H9 (cell line): ENCODE data around the gene EPHB2. TPM values are rescaled to one million over a fixed set of nuclear protein-coding genes. Genes with fewer than 3 reads are reported as not detected.

ENCODE experiments used
- DNase-seq: peaks from one replicate; pipeline ENCODE4 v3.0.0-alpha.2; 2017
- H2AFZ ChIP-seq: one replicate; pipeline ENCODE4 v1.6.1; 2013; ENCODE audit warnings: mild to moderate bottlenecking, low read length, control low read depth, moderate library complexity
- H2AK5ac ChIP-seq: 2 replicates; pipeline ENCODE4 v1.6.1; 2013; ENCODE audit warnings: low read length, control low read depth, mixed read lengths; ENCODE audit not compliant: insufficient read length
- H2BK120ac ChIP-seq: one replicate; pipeline ENCODE4 v1.6.1; 2013; ENCODE audit warnings: low read depth, mild to moderate bottlenecking, low read length, control low read depth, inconsistent platforms; ENCODE audit not compliant: poor library complexity, severe bottlenecking
- H2BK12ac ChIP-seq: 2 replicates; pipeline ENCODE4 v1.6.1; 2013; ENCODE audit warnings: low read length, control low read depth, mixed read lengths, low read depth; ENCODE audit not compliant: insufficient read length
- H2BK15ac ChIP-seq: 2 replicates; pipeline ENCODE4 v1.6.1; 2013; ENCODE audit warnings: low read depth, low read length, control low read depth
- H2BK20ac ChIP-seq: one replicate; pipeline ENCODE4 v1.6.1; 2013; ENCODE audit warnings: low read depth, mild to moderate bottlenecking, low read length, control low read depth, inconsistent platforms; ENCODE audit not compliant: poor library complexity, severe bottlenecking
- H2BK5ac ChIP-seq: 2 replicates; pipeline ENCODE4 v1.6.1; 2013; ENCODE audit warnings: low read length, control low read depth, mixed read lengths; ENCODE audit not compliant: insufficient read length
- H3K14ac ChIP-seq: 2 replicates; pipeline ENCODE4 v1.6.1; 2013; ENCODE audit warnings: low read length, control low read depth; ENCODE audit not compliant: insufficient read depth
- H3K18ac ChIP-seq: 2 replicates; pipeline ENCODE4 v1.6.1; 2013; ENCODE audit warnings: low read depth, mild to moderate bottlenecking, mixed read lengths, low read length, control low read depth; ENCODE audit not compliant: insufficient read length
- H3K23ac ChIP-seq: 2 replicates; pipeline ENCODE4 v1.6.1; 2013; ENCODE audit warnings: low read length, control low read depth, mixed read lengths, low read depth; ENCODE audit not compliant: insufficient read length
- H3K23me2 ChIP-seq: 2 replicates; pipeline ENCODE4 v1.6.1; 2013; ENCODE audit warnings: low read depth, mild to moderate bottlenecking, mixed read lengths, low read length, control low read depth; ENCODE audit not compliant: insufficient read length, poor library complexity, severe bottlenecking
- H3K27ac ChIP-seq: 2 replicates; pipeline ENCODE4 v1.5.1; 2013; ENCODE audit warnings: low read length, control low read depth, mixed read lengths, low read depth; ENCODE audit not compliant: insufficient read length
- H3K27me3 ChIP-seq: 2 replicates; pipeline ENCODE4 v1.6.1; 2013; ENCODE audit warnings: low read length, control low read depth, inconsistent platforms; ENCODE audit not compliant: insufficient read depth
- H3K4ac ChIP-seq: 2 replicates; pipeline ENCODE4 v1.6.1; 2013; ENCODE audit warnings: low read depth, mild to moderate bottlenecking, control low read depth, inconsistent platforms, low read length, moderate library complexity
- H3K4me1 ChIP-seq: 2 replicates; pipeline ENCODE4 v1.6.1; 2013; ENCODE audit warnings: low read length, control low read depth, inconsistent platforms; ENCODE audit not compliant: insufficient read depth
- H3K4me2 ChIP-seq: 2 replicates; pipeline ENCODE4 v1.6.1; 2013; ENCODE audit warnings: low read length, control low read depth, mixed read lengths; ENCODE audit not compliant: insufficient read length, insufficient read depth
- H3K56ac ChIP-seq: 2 replicates; pipeline ENCODE4 v1.6.1; 2013; ENCODE audit warnings: low read depth, mild to moderate bottlenecking, mixed read lengths, low read length, control low read depth; ENCODE audit not compliant: insufficient read length
- H3K79me1 ChIP-seq: 2 replicates; pipeline ENCODE4 v1.6.1; 2013; ENCODE audit warnings: low read depth, mild to moderate bottlenecking, moderate library complexity, low read length, control low read depth, inconsistent platforms; ENCODE audit not compliant: insufficient read depth, poor library complexity, severe bottlenecking
- H3K79me2 ChIP-seq: 2 replicates; pipeline ENCODE4 v1.6.1; 2013; ENCODE audit warnings: low read length, control low read depth, inconsistent platforms; ENCODE audit not compliant: insufficient read depth
- H3K9ac ChIP-seq: 2 replicates; pipeline ENCODE4 v1.6.1; 2013; ENCODE audit warnings: low read length, control low read depth, mixed read lengths; ENCODE audit not compliant: insufficient read length; ENCODE audit errors: extremely low read depth
- H3K9me3 ChIP-seq: one replicate; pipeline ENCODE4 v1.6.1; 2013; ENCODE audit warnings: low read depth, low read length, inconsistent platforms; ENCODE audit not compliant: control insufficient read depth
- H3T11ph ChIP-seq: one replicate; pipeline ENCODE4 v1.6.1; 2013; ENCODE audit warnings: mild to moderate bottlenecking, low read length, control low read depth, inconsistent platforms
- H4K20me1 ChIP-seq: one replicate; pipeline ENCODE4 v1.6.1; 2013; ENCODE audit not compliant: control insufficient read depth, insufficient read length, insufficient read depth
- H4K5ac ChIP-seq: 2 replicates; pipeline ENCODE4 v1.6.1; 2013; ENCODE audit warnings: low read depth, mild to moderate bottlenecking, mixed read lengths, low read length, control low read depth; ENCODE audit not compliant: insufficient read length
- H4K8ac ChIP-seq: replicated peaks from 2 replicates; pipeline ENCODE4 v1.6.1; 2013; ENCODE audit warnings: low read length, control low read depth, mixed read lengths, low read depth; ENCODE audit not compliant: insufficient read length
- H4K91ac ChIP-seq: 2 replicates; pipeline ENCODE4 v1.6.1; 2013; ENCODE audit warnings: low read depth, mild to moderate bottlenecking, moderate library complexity, mixed read lengths, low read length, control low read depth; ENCODE audit not compliant: insufficient read length
- H3K27ac Mint-ChIP-seq, 3 experiments: 2 replicates in 2 of 3; 3 replicates in 1 of 3; pipeline ENCODE4 v1.8.0; 2020 to 2021; ENCODE audit warnings: mixed read lengths in 3 of 3, mild to moderate bottlenecking in 1 of 3, moderate library complexity in 1 of 3
- H3K27me3 Mint-ChIP-seq: 2 replicates; pipeline ENCODE4 v1.8.0; 2021; ENCODE audit warnings: low read depth, mild to moderate bottlenecking, moderate library complexity, mixed read lengths
- H3K36me3 Mint-ChIP-seq, 3 experiments: 2 replicates in 2 of 3; 3 replicates in 1 of 3; pipeline ENCODE4 v1.8.0; 2020 to 2021; ENCODE audit warnings: low read depth in 3 of 3, mixed read lengths in 3 of 3; ENCODE audit not compliant: insufficient read depth in 1 of 3
- H3K4me1 Mint-ChIP-seq, 2 experiments: 2 replicates each; pipeline ENCODE4 v1.8.0; 2020; ENCODE audit warnings: mixed read lengths in 2 of 2
- H3K4me3 Mint-ChIP-seq, 2 experiments: 2 replicates in 1 of 2; 3 replicates in 1 of 2; pipeline ENCODE4 v1.8.0; 2020 to 2021; ENCODE audit warnings: mild to moderate bottlenecking in 2 of 2, mixed read lengths in 2 of 2, moderate library complexity in 1 of 2
- H3K9me3 Mint-ChIP-seq, 2 experiments: 2 replicates in 1 of 2; 3 replicates in 1 of 2; pipeline ENCODE4 v1.8.0; 2020; ENCODE audit warnings: mild to moderate bottlenecking in 2 of 2, mixed read lengths in 2 of 2, moderate library complexity in 1 of 2
- WGBS: extraction: QIAGEN DNeasy Blood & Tissue Kit; methylation state at CpG from one replicate; pipeline ENCODE4 v1.1.7; 2013; ENCODE audit warnings: missing lambda C conversion rate, low lambda C conversion rate, mixed read lengths; ENCODE audit not compliant: insufficient read length; ENCODE audit errors: extremely low coverage; 5-methylcytosine and 5-hydroxymethylcytosine counted together
- total RNA-seq: library from RNA; stranded (reverse); gene quantifications from 2 replicates; pipeline ENCODE4 v1.2.1, GENCODE V29; 2021
- TF ChIP-seq, protein P1 (sequence below): fragments of 200-600 bp; sonication (generic); conservative IDR thresholded peaks from 3 replicates; pipeline ENCODE4 v1.8.0; 2021; ENCODE audit warnings: antibody characterized with exemption, mild to moderate bottlenecking

EPHB2 gene
- total RNA-seq, 1 experiment from 2014 or later: 9.5 TPM

DNA sequence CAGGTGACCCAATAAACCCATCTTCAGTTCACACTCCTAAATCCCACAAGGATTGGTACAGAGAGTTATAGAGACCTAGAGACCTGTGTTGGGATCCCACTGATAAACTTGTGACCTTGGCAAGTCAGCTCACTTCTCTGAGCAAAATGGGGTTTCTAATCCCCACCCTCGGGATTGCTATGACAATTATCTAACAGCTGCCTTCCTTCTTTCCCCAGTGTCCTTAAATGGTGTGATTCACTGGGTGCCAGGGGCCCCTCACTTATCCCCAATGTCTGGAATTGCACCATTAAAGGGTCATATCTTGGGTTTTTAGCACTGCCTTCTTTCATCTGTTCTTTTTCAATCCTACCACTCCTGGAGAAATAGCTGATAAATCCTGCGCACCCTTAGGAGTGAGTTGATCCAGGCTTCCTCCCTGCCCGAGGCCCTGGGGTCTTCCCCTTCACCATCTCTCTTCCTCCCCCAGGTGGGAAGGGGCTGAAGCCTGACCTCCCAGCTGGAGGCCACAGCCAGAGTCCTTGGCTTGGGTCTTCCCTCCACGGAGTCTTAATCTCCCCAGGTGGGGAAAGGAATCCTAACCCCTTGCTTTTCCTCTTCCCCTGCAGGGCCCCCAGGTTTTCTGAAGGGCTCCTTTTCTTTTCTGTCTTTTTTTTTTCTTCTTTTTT, 222.3 kb downstream of the EPHB2 start:
- H2BK20ac ChIP-seq: no peak overlapping the region
- Mint-ChIP-seq H3K36me3 (0 out of 7 replicates have a peak, but pooled peaks cover 0 to 2% (median 0%) of the 10 kb centered on the region in 3 experiments), H3K27ac (peak overlapping the region in 1 of 3 experiments; percentile 36; a peak in 2 of 7 replicates), H3K4me3 (no peak overlapping the region), H3K27me3 (peaks cover 13% of the 10 kb centered on the region), H3K4me1 (peaks cover 0 to 3% of the 10 kb centered on the region in 2 experiments; a peak in 1 of 4 replicates), H3K9me3 (peaks cover 4 to 9% of the 10 kb centered on the region in 2 experiments; a peak in 3 of 5 replicates)
- H3K4me2 ChIP-seq: no peak overlapping the region
- no CpG with 5 or more reads among the region's 4 CpGs for WGBS
- no peak overlapping the region for H4K8ac ChIP-seq
- no peak overlapping the region for H3K14ac ChIP-seq
- H3K27ac ChIP-seq: no peak overlapping the region
- H3K18ac ChIP-seq: no peak overlapping the region
- no peak overlapping the region for H3K4ac ChIP-seq
- H2BK12ac ChIP-seq: no peak overlapping the region
- H4K5ac ChIP-seq: no peak overlapping the region
- H2BK120ac ChIP-seq: no peak overlapping the region
- H3K79me2 ChIP-seq: no peaks in the 10 kb centered on the region
- no peak overlapping the region for H3K23ac ChIP-seq
- no peaks in the 10 kb centered on the region for H3K23me2 ChIP-seq
- H4K91ac ChIP-seq: no peak overlapping the region
- H3K9me3 ChIP-seq: no peaks in the 10 kb centered on the region
- DNase-seq: no peak
- TF ChIP-seq, protein P1, sequence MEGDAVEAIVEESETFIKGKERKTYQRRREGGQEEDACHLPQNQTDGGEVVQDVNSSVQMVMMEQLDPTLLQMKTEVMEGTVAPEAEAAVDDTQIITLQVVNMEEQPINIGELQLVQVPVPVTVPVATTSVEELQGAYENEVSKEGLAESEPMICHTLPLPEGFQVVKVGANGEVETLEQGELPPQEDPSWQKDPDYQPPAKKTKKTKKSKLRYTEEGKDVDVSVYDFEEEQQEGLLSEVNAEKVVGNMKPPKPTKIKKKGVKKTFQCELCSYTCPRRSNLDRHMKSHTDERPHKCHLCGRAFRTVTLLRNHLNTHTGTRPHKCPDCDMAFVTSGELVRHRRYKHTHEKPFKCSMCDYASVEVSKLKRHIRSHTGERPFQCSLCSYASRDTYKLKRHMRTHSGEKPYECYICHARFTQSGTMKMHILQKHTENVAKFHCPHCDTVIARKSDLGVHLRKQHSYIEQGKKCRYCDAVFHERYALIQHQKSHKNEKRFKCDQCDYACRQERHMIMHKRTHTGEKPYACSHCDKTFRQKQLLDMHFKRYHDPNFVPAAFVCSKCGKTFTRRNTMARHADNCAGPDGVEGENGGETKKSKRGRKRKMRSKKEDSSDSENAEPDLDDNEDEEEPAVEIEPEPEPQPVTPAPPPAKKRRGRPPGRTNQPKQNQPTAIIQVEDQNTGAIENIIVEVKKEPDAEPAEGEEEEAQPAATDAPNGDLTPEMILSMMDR: no peak
- H2BK5ac ChIP-seq: no peak overlapping the region
- no peak overlapping the region for H2BK15ac ChIP-seq
- H3T11ph ChIP-seq: no peak overlapping the region
- no peak overlapping the region for H3K9ac ChIP-seq
- H4K20me1 ChIP-seq: no peaks in the 10 kb centered on the region
- H3K79me1 ChIP-seq: no peaks in the 10 kb centered on the region
- no peaks in the 10 kb centered on the region for H3K4me1 ChIP-seq
- H2AFZ ChIP-seq: no peak overlapping the region
- H2AK5ac ChIP-seq: no peak overlapping the region
- no peaks in the 10 kb centered on the region for H3K27me3 ChIP-seq
- no peak overlapping the region for H3K56ac ChIP-seq
